Stimulated activated CD4-positive, alpha-beta T cell treated with anti-CD3 and anti-CD28 coated beads, TNF-alpha, amount 100 ng/mL, for 48 hours (primary cell): ENCODE data around the gene CMSS1.

ENCODE experiments used
- DNase-seq, 3 donors: peaks; one replicate each; pipeline ENCODE4 v3.0.0-alpha.2; 2020; ENCODE audit warnings: low read depth in 3 of 3

Gene CMSS1

GRCh38 chr3:100175637-100176280 is 358.1 kb downstream of the CMSS1 start:
- no peak for DNase-seq

DNA sequence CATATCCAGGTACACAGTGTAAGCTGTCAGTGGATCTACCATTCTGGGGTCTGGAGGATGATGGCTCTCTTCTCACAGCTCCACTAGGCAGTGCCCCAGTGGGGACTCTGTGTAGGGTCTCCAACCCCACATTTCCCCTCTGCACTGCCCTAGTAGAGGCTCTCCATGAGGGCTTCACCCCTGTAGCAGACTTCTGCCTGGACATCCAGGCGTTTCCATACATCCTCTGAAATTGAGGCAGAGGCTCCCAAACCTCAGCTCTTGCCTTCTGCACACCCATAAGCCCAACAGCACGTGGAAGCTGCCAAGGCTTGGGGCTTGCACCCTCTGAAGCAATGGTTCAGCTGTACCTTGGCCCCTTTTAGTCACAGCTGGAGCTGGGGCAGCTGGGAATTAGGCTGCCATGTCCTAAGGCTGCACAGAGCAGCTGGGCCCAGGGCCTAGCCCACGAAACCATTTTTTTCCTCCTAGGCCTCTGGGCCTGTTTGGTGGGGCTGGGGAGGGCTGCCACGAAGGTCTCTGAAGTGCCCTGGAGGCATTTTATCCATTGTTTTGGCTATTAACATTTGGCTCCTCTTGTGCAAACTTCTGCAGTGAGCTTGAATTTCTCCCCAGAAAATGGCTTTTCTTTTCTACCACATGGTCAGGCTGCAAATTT is 362.2 kb downstream of the CMSS1 start:
- no peak for DNase-seq

GRCh38 chr3:100183608-100184125 is 366.0 kb downstream of the CMSS1 start:
- DNase-seq, result no peak

GRCh38 chr3:100184948-100185570 is 367.4 kb downstream of the CMSS1 start:
- DNase-seq, result no peak

DNA sequence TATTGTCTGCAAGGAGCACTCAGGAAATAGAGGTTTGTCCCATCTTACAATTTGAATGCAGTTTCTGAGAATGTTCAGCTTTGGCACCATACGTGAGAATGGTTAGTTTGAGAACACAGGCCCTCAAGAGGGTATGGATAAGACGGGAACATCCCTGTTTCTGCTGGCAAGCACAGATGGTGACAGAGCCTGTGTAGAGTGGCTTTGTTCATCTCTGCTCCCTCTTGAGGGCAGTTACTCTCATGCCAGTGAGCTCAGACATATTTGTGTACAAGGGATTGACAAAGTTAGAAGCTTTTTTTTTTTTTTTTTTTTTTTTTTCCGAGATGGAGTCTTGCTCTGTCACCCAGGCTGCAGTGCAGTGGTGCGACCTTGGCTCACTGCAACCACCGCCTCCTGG is 368.2 kb downstream of the CMSS1 start:
- no peak for DNase-seq

DNA sequence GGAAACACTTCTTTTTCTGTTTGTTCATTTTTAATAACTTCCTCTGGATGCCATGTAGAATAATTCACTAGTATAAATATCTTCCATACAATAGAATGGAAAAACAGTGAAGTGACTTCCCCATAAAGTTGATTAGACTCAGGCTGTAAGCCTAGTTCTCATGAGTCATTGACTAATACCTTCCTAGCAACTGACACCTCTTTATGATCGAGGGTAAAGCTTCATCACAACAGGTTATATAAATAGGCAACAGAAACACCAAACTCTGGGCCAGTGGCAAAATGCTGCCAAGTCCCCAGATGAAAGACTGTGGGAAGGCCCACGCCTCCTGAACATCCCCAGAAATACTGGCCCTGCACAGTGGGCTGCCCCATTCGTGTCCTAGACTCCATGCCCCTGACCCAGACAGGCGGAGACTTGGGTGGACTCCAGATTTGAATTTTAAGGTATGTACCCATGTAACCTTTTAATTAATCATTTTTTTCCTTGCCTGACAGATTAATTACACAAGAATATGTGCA is 371.8 kb downstream of the CMSS1 start:
- no peak for DNase-seq

- DNase-seq, result no peak
These were observed 377.7 kb downstream of the CMSS1 start for GRCh38 chr3:100195375-100195774.

GRCh38 chr3:100197876-100198275 is 380.2 kb downstream of the CMSS1 start:
- DNase-seq, result no peak

- no peak for DNase-seq
These were observed 381.1 kb downstream of the CMSS1 start for GRCh38 chr3:100198579-100199269.

- no peak for DNase-seq
These were observed 387.5 kb downstream of the CMSS1 start for GRCh38 chr3:100205171-100205570.

DNA sequence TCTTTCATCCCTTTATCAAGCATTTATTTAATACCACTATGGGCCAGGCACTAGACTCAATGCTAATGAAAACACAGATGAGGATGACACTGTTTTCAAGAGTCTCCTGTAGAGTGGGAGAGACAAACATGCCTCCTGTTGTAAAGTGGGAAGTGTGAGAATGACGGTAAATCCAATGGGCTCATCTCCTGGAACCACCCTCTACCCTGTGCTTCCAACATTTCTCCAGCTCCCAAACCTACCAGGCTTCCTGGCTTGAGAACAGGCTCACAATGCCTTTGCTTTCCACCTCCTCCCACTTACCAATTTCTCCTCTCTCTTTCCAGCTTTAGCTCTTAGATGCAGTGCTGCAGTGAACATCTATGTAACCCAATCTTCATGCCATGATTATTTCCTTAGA is 389.0 kb downstream of the CMSS1 start:
- DNase-seq, result no peak

DNA sequence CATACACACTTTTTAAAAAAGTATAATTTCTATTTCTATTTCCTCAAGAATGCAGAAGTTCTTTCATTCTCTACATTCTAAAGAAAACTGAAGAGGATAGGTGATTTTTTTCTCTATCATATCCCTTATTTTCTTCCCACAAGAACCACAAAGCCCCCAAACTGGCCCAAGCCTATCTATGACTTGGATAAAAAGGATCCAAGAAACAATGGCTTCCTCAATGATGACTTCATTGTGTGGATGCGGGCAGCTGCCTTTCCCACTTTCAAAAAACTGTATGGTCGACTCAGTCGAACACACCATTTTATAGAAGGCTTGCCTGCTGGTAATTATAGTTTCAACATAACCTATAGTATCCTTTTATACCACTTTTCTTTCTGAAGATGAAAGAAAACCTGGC is 390.2 kb downstream of the CMSS1 start:
- DNase-seq, result no peak

GRCh38 chr3:100209169-100209568 is 391.5 kb downstream of the CMSS1 start:
- no peak for DNase-seq

DNA sequence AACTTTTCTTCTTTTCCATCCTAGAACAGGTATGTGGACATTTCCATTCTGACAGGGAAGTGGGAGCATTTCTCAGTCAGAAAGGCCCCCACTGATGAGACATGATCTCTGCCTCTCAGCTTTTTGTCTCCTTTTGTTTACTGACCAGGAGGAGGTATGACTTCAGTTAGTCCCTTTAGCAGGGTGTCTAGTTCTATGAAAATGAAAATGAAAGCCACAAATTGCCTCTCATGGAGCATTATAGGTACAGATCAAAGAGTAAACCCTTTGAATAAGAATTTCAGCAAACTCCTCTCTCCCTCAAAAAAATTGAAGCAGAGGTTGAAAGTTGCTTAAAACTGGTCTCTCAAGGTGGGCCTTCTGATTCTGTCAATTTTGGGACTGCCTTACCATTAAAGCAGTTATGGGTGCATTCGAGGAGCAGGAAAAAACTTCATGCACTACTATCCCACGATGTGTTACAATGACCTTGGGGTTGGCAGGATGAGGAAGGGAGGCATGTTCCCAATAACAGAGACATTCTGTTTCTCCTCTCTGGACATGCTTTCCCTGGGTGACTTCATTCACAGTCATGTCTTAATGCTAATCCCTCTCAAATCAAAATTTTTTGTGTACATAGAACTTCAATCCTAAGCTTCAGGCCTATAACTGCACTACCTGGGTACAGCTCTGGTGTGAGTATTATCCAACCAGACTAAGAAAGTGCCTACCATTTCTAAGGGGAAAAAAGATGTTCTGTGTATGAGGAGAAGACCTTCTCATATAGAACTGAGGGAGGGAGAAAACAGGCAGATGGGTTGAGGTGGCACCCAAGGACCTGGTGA is 392.5 kb downstream of the CMSS1 start:
- DNase-seq, result no peak

DNA sequence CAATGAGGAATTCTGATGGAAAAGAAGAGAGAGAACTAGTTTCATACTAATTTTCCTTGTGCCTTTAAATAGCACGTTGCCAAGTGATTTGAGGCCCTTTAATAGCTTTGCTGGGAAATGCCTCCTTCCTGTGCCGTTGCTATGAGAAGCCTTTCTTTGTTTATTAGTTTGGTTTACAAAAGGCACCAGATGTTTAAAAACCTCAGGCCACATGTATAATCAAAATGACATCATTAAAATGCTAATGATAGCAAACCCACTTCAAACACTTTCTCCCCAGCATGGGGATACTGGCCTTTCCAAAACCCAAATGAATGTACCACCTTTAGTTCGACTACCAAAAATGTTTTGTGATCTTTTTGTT is 393.1 kb downstream of the CMSS1 start:
- DNase-seq, result no peak

- no peak for DNase-seq
These were observed 396.4 kb downstream of the CMSS1 start for GRCh38 chr3:100213891-100214573.

GRCh38 chr3:100214574-100214964 is 396.9 kb downstream of the CMSS1 start:
- no peak for DNase-seq

- DNase-seq, result no peak
These were observed 399.1 kb downstream of the CMSS1 start for GRCh38 chr3:100216713-100217112.

DNA sequence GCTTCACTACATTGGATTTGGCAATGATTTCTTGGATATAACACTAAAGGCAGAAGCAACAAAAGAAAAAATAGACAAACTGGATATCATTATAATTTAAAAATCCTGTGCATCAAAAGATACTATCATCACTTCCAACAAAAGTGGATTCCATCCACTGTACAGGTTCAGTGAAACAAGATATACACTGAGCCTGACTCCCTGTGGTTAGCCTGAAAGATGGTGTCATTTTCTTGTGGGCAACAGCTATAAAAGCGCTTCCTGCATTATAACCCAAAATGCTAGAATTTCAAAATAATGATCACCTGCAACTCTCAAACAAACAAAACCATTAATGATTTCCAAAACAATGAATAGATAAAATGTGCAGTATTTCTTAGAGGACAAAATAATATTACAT is 403.5 kb downstream of the CMSS1 start:
- no peak for DNase-seq

DNA sequence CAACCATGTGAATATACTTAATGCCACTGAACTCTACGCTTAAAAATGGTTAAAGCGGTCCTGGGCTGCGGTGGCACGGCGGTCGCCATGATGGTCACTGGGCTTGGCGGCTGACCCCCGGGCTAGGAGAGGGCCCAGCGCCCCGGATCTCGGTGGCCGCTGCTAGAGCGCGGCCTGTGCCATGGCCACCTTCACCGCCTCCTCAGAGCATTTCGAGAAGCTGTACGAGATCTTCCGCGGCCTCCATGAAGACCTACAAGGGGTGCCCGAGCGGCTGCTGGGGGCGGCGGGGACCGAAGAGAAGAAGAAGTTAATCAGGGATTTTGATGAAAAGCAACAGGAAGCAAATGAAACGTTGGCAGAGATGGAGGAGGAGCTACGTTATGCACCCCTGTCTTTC is 407.5 kb downstream of the CMSS1 start:
- DNase-seq, result no peak

- no peak for DNase-seq
These were observed 408.2 kb downstream of the CMSS1 start for GRCh38 chr3:100225883-100226282.
